Testis (tissue), 3 donors: ENCODE data around the gene MMP23B. TPM values are rescaled to one million over a fixed set of nuclear protein-coding genes. Genes with fewer than 3 reads are reported as not detected.
"Not testable (repeated sequence)": the region's sequence is repeated elsewhere in the genome, so short reads cannot be mapped to it uniquely, and the experiment has no call there.

Source experiments
- DNase-seq: peaks from one replicate; pipeline ENCODE4 v3.0.0-alpha.2; 2019
- H3K27ac ChIP-seq, 2 donors: fragments of 200-600 bp; sonication (generic); one replicate each; pipeline ENCODE4 v1.5.1; 2019
- H3K27me3 ChIP-seq: fragments of 200-600 bp; sonication (generic); one replicate; pipeline ENCODE4 v1.5.1; 2019
- H3K36me3 ChIP-seq: fragments of 200-600 bp; sonication (generic); one replicate; pipeline ENCODE4 v1.5.1; 2017; ENCODE audit warnings: low read depth; ENCODE audit errors: missing control alignments
- H3K4me1 ChIP-seq: fragments of 200-600 bp; sonication (generic); one replicate; pipeline ENCODE4 v1.5.1; 2019
- H3K4me3 ChIP-seq, 2 donors: fragments of 200-600 bp; sonication (generic); one replicate each; pipeline ENCODE4 v1.5.1; 2017 to 2019
- H3K9me3 ChIP-seq: fragments of 200-600 bp; sonication (generic); one replicate; pipeline ENCODE4 v1.5.1; 2017
- POLR2A ChIP-seq: fragments of 450-650 bp; IDR thresholded peaks from one replicate; pipeline ENCODE4 v1.6.1; 2017; ENCODE audit warnings: antibody characterized with exemption, mild to moderate bottlenecking, moderate library complexity
- WGBS, 2 donors: methylation state at CpG; one replicate each; pipeline ENCODE4 v1.1.5; 2018; 5-methylcytosine and 5-hydroxymethylcytosine counted together
- intact Hi-C: fragments of 100-400 bp; cut with DNase I; formaldehyde crosslinking; loops from one replicate; pipeline ENCODE4 v1.15.1; 2023; ENCODE audit warnings: low total_unique reads
- polyA plus RNA-seq: library from polyadenylated mRNA; stranded (reverse); fragments of 350-450 nt; fragmentation: Illumina TruSeq; extraction: RNeasy Lipid Tissue Mini Kit (QIAGEN cat#74804); gene quantifications from one replicate; pipeline ENCODE4 v1.2.3, GENCODE V29; 2014; ENCODE audit warnings: low read depth, low replicate concordance; ENCODE audit not compliant: insufficient read depth
- total RNA-seq, 2 donors: library from RNA; depleted of rRNA; stranded (reverse); fragments of >200 nt; gene quantifications; one replicate each; pipeline ENCODE4 v1.2.3, GENCODE V29; 2016
- TF ChIP-seq, protein P1 (sequence below), 3 experiments: fragments of 450-650 bp in 2 of 3; fragments of 200-600 bp in 1 of 3; sonication (generic) in 1 of 3; IDR thresholded peaks; one replicate each; pipeline ENCODE4 v1.5.1; 2016 to 2019; ENCODE audit warnings: antibody characterized with exemption in 3 of 3, mild to moderate bottlenecking in 2 of 3, moderate library complexity in 1 of 3

Gene MMP23B
- total and polyA plus RNA-seq, 3 donors from 2014 or later = 13.1 to 50.2 (median 49.0) TPM

DNA sequence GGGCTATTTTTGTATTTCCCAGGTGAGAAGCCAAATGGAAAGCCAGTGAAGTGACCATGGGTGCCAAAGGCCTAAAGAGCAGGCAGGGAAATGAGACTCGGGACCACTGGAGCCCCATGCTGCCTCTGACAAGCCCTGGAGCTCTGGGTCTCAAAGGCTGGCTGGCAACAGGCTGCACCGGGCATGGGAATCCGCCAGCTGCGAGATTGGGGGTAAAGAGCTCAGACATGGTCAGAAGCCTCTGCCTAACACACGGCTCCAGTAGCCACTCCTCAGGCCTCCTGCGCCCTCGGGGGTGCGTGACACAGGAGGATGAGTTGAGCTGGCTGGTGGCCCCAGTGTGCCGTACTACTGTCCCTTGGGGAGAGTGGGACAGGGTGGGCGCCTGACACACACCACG is 32.3 kb downstream of the MMP23B start:
- H3K27me3 ChIP-seq, H3K36me3 ChIP-seq, H3K9me3 ChIP-seq, intact Hi-C loops, H3K4me3 ChIP-seq, H3K4me1 ChIP-seq, DNase-seq, H3K27ac ChIP-seq: not testable (repeated sequence)
- WGBS, 2 donors = 30% methylated on average over 1 of the region's 11 CpGs; no CpG with 5 or more reads in 1 of the 2 donors

DNA sequence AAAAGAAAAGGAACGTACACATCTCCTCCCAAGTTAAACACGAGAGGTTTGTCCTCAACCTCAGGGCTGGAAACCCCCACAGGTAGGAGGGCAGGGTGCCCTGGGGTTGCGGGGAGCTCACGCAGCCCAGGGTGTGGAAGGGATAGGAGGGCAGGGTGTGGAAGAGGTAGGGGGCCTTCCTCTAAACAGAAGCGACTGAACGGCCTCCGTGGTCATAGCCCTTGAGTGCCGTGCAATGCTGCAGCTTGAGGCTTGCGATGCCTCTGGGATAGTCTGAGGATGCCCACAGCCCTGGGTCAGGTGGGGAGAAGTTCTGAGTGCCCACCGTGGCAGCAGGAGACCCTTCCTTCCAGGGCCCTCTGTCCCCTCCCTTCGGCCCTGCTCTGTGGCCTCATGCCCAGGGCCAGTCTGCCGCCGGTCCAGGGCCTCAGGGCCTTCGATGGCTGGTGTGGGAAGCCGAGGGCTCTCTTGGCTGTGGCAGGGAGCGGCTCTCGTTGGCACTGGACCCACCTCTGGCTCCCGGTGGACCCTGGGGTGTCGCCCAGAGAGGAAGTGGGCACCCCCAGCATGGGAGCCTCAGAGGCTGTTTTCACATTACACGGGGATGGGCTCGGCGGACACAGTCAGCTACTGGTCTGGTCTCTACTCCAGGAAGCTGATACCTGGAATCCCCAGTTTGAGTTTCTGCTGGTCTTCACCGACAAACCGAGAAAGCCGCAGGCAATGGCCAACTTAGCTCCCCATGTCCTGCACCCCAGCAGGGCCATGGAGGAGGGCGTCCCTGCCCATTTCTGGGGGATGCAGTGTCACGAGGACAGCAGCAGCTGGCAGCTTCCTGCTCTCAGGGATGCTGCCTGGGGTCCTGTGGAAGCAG is 33.2 kb downstream of the MMP23B start:
- no peak overlapping the region for H3K4me3 ChIP-seq
- DNase-seq = no peak
- TF ChIP-seq, protein P1, sequence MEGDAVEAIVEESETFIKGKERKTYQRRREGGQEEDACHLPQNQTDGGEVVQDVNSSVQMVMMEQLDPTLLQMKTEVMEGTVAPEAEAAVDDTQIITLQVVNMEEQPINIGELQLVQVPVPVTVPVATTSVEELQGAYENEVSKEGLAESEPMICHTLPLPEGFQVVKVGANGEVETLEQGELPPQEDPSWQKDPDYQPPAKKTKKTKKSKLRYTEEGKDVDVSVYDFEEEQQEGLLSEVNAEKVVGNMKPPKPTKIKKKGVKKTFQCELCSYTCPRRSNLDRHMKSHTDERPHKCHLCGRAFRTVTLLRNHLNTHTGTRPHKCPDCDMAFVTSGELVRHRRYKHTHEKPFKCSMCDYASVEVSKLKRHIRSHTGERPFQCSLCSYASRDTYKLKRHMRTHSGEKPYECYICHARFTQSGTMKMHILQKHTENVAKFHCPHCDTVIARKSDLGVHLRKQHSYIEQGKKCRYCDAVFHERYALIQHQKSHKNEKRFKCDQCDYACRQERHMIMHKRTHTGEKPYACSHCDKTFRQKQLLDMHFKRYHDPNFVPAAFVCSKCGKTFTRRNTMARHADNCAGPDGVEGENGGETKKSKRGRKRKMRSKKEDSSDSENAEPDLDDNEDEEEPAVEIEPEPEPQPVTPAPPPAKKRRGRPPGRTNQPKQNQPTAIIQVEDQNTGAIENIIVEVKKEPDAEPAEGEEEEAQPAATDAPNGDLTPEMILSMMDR (IDR thresholded peaks at IDR 0.05) = no peak
- no peak for TF ChIP-seq POLR2A
- H3K9me3 ChIP-seq = no peaks in the 10 kb centered on the region
- H3K27ac ChIP-seq = no peak overlapping the region
- no peaks in the 10 kb centered on the region for H3K27me3 ChIP-seq
- intact Hi-C loops = no loop called here
- H3K4me1 ChIP-seq = no peaks in the 10 kb centered on the region
- peaks cover 5% of the 10 kb centered on the region for H3K36me3 ChIP-seq
- WGBS, 2 donors = 82 to 85% methylated on average over 7 to 23 of the region's 27 CpGs

DNA sequence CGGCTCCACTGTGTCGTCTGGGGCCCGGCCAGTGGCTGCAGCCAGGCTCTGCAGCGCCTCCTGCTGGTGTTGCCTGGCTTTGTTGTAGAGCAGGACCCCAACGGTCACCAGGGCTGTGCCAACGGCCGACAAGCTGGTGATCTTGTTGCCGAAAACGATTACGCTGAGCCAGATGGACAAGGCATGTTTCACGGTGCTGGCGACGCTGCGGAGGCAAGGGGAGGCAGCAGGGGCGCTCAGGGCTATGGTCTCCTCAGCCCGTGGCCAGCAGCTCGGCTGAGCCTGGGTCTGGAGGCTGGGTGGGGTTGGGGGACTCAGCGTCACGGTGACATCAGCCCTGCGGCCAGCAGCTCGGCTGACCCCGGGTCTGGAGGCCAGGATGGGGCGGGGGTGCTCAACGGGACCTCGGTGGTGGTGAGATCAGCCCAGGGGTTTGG is 33.9 kb downstream of the MMP23B start:
- Histone ChIP-seq H3K27ac (no peak overlapping the region), H3K27me3 (no peaks in the 10 kb centered on the region), H3K36me3 (peaks cover 5% of the 10 kb centered on the region), H3K4me1 (no peaks in the 10 kb centered on the region), H3K9me3 (no peaks in the 10 kb centered on the region), H3K4me3 (no peak overlapping the region)
- DNase-seq = no peak
- TF ChIP-seq, protein P1 (IDR thresholded peaks at IDR 0.05) = peak; percentile 7 to 40 (median 20)
- no peak for TF ChIP-seq POLR2A
- intact Hi-C loops = no loop called here
- WGBS, 2 donors = 85 to 92% methylated on average over 10 to 25 of the region's 25 CpGs

DNA sequence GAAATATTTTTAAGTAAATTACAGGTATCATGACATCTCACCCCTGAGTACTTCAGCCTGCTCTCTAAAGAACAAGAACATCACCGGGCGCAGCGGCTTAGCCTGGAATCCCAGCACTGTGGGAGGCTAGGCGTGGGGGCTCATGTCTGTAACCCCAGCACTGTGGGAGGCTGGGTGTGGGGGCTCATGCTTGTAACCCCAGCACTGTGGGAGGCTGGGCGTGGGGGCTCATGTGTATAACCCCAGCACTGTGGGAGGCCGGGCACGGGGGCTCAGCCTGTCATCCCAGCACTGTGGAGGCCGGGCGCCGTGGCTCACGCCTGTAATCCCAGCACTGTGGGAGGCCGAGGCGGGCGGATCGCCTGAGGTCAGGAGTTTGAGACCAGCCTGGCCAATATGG is 34.6 kb downstream of the MMP23B start:
- Histone ChIP-seq H3K27ac (no peak overlapping the region), H3K4me3 (no peak overlapping the region), H3K4me1 (no peaks in the 10 kb centered on the region), H3K27me3 (no peaks in the 10 kb centered on the region), H3K36me3 (peaks cover 5% of the 10 kb centered on the region), H3K9me3 (no peaks in the 10 kb centered on the region)
- intact Hi-C loops = no loop called here
- WGBS, 2 donors = 82 to 94% methylated on average over 7 to 15 of the region's 15 CpGs
- DNase-seq = no peak
- no peak for TF ChIP-seq POLR2A
- TF ChIP-seq, protein P1 (IDR thresholded peaks at IDR 0.05) = no peak

DNA sequence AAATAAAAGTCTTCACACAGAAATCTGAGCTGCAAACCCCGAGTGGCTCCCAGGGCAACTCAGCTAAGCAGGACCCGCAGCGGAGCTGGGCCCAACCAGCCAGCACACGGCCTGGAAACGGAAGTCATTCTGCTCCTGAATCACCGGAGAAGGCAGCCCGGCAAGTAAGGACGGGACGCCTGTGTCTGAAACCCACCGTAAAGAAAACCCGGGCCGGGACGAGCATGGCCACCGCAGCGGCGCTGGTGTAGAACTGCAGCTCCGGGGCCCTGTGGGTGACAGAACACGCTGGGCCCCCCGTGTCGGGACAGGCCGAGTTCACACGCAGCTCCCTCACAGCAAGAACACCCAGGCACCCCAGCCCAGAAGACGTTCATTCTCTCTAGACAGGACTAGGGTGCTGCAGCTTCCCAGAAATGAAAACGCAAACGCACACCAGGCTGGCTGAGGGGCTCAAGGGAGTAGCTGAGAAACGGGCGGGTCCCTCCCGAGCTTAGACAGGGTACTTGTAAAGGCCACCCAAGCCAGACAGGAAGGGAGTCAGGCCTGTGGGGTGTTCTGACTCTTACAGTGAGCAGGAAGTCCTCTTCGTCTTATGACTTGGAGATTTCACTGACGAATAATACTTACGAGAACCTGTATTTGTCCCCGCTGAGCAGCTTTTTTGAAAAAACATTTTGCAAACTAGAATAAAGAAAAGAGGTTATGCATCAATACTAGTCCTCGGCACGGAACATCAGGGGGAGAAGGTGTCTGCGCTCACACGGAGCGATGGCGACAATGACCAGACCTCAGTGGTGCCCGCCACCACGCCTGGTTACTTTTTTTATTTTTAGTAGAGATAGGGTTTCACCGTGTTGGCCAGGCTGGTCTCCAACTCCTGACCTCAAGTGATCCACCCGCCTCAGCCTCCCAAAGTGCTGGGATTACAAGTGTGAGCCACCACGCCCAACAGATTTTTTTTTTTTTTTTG is 37.8 kb downstream of the MMP23B start:
- TF ChIP-seq, protein P1 (IDR thresholded peaks at IDR 0.05) = no peak
- TF ChIP-seq POLR2A = no peak
- Histone ChIP-seq H3K4me3 (no peak overlapping the region), H3K27me3 (no peaks in the 10 kb centered on the region), H3K9me3 (no peaks in the 10 kb centered on the region), H3K4me1 (no peaks in the 10 kb centered on the region), H3K36me3 (peaks cover 5% of the 10 kb centered on the region), H3K27ac (no peak overlapping the region)
- DNase-seq = no peak
- 88 to 92% methylated on average over 32 to 43 of the region's 43 CpGs for WGBS, 2 donors
- intact Hi-C loops = loop anchor here (10.0 kb wide), 1 partner anchor 575 kb away; no protein-coding TSS in a partner anchor
